Stimulated activated CD4-positive, alpha-beta T cell treated with anti-CD3 and anti-CD28 coated beads, Interleukin-15, amount 100 ng/mL, for 1 hour (primary cell): ENCODE results near the gene STOX2.

Experiments
- DNase-seq, 2 donors: peaks; one replicate each; pipeline ENCODE4 v3.0.0-alpha.2; 2020; ENCODE audit warnings: low read depth in 1 of 2, low spot score in 1 of 2

The STOX2 gene, protein sequence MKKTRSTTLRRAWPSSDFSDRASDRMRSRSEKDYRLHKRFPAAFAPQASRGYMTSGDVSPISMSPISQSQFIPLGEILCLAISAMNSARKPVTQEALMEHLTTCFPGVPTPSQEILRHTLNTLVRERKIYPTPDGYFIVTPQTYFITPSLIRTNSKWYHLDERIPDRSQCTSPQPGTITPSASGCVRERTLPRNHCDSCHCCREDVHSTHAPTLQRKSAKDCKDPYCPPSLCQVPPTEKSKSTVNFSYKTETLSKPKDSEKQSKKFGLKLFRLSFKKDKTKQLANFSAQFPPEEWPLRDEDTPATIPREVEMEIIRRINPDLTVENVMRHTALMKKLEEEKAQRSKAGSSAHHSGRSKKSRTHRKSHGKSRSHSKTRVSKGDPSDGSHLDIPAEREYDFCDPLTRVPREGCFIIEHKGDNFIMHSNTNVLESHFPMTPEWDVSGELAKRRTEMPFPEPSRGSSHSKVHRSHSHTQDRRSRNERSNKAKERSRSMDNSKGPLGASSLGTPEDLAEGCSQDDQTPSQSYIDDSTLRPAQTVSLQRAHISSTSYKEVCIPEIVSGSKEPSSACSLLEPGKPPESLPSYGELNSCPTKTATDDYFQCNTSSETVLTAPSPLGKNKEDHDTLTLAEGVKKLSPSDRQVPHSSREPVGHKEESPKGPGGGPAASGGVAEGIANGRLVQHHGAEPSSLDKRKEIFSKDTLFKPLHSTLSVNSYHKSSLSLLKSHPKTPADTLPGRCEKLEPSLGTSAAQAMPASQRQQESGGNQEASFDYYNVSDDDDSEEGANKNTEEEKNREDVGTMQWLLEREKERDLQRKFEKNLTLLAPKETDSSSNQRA (N-terminal part only)

DNA sequence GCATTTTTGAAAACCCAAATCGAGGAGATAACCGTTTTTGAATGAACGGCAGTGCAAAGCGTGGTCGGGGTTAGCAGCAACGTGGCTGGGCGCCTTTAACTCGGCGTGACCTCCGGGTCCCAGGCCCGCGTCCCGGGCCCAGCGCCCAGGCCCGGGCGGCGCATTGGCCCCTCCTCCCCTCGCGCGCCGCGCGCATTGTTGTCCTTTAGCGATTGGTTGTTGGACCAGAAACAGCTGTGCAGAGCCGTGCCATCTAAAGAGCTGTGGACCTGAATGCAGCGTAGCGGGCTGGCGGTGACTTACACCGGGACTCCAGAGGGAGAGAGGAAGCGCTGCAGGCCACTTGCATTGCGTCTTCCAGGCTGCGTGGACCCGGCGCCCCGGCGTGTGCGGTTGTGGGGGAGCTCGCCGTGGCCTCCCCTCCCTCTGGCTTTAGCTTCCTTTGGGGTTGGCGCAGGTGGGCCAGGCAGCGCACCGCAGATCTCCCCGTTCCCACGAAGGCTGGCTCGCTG is at the start of gene STOX2:
Gene STOX2, plus strand, starts transcription at position 227 of the 512 bp plus-strand sequence. CDS start 1,484 bp downstream, outside the sequence.
- DNase-seq = no peak

DNA sequence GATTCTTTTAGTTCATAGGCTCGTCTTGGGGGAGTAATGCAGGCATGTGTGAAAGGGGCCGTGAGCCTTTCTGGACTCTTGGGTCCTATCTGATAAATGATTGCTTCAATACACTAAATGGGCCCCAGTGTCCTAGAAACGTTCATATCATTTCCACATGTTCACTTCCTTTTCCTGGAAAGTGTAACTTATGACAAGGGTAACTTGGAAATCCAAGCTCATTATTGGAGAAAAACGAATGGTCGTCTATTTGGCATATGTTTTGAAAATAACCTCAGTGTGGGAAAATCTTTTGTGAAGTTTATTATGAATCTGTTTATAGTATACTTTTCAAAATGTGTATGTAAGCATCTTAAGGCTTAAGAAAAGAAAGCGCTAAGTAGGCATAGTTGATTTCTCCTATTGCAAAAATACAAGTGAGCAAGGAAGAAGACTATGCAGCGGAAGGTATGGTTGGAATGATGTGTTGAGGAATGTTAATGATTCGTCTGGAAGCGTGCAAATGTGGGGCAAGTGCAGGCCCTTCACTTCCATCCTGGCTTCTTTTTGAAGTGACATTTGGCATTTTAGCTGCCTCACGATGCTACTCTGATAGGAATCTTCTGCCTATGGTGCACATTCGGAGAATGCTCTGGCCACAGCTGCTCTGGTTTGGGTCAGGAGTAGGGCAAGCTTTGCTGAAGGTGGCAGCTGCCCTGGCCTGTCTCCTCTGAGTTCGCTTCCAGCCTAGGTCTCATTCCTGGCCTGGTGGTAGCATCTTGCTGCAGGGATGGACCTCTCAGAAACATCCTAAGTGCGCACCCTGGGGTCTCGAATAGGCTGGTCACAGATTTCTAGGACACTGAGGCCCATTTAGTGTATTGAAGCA is 49.5 kb upstream of the STOX2 start:
- no peak for DNase-seq

DNA sequence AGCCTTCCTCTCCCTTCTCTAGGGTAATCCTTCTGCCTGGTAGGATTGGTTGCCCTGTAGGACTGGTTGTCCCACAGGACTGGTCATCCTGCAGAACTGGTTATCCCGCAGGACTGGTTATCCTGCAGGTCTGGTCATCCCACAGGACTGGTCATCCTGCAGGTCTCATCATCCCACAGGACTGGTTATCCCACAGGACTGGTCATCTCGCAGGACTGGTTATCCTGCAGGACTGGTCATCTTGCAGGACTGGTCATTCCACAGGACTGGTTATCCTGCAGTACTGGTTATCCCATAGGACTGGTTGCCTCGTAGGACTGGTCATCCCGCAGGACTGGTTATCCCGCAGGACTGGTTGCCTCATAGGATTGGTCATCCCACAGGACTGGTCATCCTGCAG is 48.1 kb upstream of the STOX2 start:
- DNase-seq = no peak

DNA sequence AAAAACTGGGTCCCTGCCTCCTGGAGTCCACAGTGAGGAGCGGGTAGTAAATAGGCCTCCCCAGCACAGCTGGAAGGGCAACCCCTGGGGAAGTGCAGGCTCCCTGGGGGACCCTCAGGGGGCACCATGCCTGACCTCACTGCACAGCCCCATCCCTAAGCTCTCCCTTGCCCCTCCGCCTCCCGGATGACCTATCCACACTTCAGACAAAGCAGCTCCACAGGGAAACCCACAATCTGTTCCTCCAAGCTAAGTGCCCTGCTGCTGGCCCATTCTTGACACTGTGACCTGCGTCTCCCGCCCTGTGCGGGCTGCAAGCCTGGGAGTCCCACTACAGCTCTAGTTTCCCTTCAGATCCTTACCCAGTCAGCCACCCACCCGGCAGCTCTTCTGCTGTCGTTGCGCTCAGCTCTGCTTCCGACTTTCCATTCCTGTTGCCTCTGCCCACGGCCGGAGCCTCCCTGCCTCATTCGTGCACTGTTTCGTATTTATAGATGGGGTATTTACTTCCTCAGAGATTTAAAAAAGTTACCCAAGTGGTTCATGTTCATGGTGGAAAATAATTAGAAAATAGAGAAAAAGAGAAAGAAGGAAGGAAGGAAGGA is 47.0 kb upstream of the STOX2 start:
- DNase-seq = no peak

DNA sequence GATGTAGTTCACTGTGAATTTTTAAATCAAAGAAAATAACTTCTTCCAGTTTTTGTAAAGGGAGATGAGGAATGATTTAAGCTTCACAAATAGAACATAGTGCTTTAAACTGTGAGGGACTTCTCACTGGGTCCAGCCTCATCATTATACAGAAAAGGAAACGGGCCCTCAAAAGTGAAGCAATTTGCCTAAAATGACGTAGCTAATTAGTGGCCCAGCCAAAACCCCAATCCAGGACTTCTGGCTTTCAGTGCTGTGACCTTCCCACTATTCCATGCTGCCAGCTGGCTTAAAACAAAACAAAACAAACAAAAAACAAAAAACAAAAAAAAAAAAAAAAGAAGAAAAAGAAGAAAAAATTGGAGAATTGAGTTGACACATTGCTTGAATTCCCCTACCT is 45.0 kb upstream of the STOX2 start:
- no peak for DNase-seq

DNA sequence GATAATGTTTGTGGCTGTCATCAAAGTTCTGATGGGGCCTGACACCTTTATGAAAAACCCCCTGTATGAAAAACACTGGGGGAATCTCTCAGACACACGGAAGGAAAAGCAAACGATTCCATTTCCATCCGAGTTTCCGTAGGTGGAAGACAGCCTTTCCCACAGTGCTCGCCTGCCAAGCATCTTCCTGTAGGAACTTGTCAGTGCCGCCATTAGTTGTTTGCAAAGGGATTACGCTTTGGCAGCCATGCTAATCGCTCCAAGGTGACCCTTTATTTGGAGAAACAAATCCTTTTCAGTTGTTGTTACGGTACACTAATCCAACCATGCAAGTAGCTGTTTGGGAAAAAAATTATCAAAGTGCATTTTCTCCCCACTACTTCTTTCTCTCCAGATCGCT is 44.4 kb upstream of the STOX2 start:
- DNase-seq = no peak

DNA sequence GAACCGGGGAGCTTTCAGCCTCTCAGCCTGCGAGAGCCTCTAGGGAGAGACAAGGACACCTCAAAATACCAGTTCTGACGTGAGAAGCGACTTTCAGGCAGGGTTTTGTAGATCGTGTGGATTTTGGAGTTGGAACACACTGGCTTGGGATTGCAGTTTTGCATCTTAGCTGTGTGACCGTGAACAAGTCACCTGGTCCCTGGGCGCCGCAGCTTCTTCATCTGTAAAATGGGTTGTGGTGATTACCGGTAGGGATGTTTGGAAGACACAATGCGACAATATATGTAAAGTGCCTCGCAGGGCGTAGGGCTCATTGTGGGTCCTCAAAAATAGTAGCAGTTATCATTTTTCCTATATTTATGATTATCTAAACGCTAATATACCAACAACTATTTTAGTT is 43.7 kb upstream of the STOX2 start:
- DNase-seq = no peak

DNA sequence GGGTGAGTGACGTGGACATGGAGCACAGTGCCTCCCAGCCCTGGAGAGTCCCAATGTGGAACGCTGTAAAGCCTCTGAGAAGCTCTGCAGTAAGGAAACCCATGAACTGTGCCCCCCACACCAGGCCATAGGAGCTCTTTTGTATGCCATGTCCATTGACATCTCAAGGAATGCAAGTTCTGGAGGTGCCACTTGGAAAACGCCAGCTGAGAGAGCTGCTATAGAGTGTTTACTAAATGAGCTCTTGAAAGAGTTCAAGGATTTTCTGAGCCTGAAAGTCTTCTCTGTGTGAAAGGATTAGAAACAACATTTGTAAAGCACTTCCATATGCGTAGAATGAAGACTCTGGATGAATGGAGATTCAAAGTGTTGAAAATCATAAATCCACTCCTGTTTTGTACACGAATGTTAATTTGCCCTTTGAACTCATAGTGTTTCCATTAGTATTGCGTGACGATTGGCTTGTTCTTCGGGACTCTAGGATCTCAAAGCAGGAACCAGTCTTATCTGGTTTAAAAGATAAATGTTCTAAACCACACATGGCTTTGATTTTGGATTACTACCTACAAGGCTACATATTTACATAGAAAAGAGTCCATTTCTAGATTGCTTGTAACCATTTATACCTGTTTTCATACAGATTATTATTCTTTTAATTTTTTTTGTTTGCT is 41.8 kb upstream of the STOX2 start:
- DNase-seq = no peak

DNA sequence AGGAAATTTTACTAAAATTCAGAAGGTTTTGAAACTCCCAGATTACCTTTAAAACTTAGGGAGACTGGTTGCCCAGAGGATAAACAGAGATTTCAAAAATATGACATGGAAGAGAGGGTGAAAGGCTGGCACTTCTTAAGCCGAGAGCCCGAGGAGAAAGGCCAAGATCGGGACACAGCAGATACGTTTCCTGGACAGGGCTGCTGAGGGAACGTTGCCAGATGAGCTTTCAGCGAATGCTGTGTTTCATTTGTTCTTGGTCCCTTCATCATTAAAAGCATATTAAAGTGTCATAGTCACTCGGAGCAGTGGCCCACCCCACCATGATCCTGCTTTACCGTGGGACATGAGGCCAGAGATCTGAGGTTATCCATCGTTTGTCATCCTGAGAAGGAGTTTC is 37.9 kb upstream of the STOX2 start:
- no peak for DNase-seq

DNA sequence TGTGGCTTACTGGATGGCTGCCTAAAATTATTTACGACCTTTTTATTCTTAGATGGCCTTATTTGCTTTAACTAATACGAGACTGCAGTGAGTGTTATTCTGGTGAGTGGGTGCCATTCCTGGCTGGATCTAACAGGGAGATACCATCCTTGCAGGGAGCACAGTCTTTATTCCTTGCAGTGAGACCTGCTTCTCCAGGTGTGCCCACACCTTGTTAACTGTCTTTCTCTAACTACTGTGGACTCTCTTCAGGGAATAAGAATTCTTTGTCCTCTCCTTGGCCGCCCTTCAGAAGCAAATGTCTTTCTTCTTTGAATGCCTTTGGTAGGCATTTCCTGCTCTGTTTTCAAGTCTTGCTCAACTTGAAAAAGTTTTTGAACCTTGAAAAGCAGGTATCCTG is 34.1 kb upstream of the STOX2 start:
- no peak for DNase-seq

DNA sequence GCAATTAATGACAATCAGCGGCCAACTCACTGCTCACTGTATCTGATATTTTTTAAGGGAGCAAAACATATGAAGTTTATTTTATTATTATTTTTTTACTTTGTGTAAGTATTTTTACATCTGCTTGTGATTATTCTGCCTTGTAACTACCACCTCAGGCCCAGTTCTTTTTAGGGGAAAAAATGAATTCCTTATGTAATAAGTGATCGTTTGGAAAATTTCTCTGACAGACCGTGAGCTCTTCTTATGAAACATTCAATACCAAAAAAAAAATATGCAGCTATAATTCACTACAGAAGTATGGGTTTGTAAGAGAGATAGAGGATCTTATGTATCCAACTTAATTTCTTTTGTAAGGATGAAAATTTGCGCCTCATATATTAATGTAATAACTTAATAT is 33.5 kb upstream of the STOX2 start:
- no peak for DNase-seq

DNA sequence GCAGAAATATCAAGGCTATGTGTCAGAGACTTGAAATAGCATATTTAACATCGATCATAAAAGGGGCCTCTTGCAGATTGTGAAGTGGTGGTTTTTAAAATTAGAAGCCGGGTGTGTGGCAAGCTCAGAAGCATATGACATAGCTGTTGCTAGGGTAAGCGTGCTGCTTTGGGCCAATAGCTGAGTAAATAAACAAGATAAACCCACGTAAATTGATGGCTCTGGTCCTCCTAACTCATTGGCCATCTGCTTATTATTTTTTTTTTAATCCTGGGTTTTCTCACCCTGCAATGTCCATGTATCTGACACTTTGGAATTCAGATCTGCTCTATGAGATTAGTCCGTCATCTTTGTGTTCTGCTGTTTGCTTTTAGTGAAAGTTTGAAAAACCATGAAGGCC is 32.6 kb upstream of the STOX2 start:
- no peak for DNase-seq

DNA sequence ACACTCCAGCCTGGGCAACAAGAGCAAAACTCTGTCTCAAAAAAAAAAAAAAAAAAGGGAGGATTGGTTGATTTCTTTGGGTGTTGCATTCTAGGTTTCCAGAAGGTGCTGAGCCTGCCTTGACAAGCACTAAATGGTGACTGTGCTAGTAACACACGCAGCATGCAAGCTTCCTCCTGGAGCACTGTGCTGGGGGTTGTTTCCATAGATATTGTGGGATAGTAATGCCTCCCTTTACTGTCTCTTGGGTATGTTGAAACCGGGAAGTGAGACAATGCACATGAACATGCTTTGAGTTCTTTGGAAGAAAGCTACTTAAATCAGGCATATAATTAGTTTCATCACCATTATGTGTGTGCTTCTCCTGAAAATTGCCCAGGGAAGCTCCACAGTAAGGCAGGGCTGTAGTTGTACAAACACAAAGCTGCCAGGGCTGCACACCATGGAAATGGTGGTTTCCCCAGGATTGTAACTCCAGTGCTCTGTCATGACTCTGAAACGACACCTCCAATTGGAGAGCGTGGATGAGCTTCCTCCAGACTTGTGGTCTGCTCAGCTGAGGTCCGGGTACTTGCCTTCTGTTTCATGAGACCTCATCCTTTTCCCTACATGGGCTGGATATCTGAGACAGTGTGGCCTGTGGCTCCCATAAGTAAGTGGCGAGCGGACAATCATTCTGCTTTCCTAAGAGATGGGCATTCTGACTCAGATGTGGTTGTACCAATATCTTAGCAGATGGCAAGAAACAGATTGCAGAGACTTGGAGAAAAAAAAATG is 31.5 kb upstream of the STOX2 start:
- no peak for DNase-seq

DNA sequence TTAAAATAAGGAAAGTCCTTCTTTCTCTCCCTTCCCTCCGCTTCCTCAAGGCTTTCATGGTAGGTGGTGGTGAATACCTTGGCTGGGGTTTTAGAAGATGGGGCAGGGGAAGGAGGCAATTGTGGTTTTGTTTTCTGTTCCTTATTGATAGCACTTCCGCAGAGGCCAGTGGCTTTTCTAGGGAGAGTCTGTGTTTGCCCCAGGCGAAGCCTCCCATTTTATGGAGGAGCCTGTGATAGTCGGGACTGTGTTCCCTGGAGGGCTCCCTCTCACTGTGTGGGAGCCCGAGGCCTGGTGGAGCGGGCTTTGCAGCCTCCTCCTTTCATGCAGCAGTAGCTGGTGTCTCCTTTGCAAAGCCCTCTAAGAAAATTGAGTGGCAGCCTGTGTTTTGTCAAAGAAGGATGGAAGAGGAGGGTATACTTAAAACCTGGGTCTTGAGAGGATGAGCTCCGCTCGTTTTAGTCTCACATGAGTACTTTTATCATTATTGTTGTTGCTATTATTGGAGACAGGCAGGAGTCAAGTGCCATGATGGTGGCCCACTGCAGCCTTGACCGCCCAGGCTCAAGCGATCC is 29.8 kb upstream of the STOX2 start:
- no peak for DNase-seq

DNA sequence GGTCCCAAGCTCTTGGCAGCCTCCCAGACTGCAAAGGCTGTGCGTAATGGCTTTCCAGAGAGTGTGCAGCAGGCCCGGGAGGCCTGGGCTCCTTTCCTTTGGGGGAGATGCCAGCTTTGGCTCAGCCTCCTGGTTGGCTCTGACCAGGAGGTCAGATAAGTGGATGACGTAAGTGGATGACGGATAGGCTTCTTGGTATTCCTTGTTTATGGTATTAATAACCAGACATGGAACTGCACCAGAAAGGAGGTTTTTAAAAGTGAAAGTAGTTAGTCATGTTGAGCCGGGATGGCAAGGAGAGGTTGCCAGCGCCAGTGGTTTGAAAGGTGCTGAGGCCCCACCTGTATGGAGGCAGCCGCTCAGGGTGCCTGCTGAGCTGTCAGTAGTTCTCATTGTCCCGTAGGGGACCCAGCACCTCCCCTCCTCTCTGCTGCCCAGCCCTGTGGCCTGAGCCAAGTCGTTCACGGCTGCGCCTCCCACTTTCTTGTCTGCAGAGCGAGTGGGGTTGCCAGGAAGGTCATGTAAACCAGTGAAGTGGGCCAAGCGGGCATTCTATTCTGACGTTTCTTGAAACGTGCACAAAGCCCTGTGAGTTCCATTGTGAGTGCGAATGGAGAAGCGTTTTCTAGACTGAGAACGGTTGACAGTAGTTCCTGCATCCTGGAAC is 28.7 kb upstream of the STOX2 start:
- no peak for DNase-seq

DNA sequence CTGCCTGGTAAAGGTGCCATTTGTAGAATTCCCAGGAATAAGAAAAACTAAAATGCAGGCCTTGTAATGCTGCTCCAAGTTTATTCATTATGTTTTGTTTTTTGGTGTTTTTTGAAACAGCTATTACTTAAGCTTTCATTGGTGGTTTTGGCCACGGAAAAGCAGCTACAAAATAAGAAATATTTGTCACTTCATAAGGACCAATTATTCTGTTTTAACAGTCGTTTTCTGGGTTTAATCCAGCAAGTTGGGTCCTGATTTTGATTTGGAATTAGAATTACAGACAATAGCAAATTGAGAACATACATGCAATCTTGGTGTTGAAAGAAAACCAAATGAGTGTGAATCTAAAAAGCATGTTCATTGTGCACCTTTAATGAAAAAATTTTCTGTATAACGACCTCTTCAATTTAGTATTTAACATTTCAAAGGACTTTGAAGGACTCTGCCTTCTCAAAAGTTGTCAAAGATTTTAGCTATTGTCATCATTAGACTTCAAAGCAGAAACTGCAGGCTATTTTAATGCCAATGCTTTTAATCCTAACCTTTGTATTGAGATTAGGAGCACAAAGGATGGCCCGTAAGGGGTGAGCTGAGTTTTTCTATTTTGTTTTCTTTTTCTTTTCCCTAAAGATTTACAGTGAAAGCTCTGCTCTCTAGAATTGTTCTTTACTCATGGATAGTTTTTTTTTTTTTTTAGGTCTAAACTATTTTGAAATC is 26.7 kb upstream of the STOX2 start:
- no peak for DNase-seq

DNA sequence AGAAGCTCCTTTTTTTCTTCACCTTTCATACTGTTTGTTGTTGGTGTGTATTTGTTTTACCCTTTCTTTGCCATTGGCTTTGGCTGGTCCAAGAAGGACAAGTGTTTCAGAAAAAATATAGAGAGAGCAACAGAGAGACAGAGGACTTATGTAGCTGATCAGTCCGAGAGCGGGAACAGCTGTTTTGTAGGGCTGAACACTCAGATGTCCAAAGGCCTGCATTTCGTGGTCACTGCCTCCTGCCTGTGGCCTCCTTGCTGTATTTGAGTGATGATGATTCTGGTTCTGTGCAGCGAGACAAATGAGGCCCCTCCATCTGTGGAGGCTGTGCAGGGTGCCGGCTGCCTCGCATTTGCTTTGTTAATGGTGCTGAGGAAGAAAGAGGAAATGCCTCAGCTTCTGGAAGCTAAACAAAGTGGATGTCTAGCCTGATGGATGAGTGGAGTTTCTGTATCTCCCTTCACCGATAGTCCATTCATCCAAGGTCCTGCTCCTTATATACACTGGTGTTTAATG is 19.8 kb upstream of the STOX2 start:
- DNase-seq = no peak

DNA sequence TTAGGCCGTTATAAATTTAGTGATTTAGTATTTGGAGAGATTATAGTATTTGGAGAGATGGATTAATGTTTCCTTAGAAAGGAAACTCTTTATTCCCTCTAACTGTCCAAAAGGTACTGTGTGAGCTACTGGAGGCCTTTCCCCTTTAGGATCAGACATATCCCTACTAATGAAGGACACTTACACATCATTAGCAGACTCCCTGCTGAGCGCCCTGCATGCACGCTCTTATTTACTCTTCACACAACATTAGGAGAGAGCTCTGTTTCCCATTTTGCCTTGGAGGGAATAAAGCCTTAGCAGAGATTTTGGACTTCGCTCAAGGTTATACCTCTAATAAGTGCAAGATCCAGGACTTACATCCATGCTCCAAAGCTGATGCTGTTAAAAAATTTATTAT is 17.8 kb upstream of the STOX2 start:
- no peak for DNase-seq
